Trophoblast cell (in vitro differentiated cells and primary cell): ENCODE results near the gene DYNC2LI1.

ENCODE experiments used
- DNase-seq, 2 donors: peaks; one replicate each; pipeline ENCODE4 v3.0.0-alpha.2; 2016
- H2AFZ ChIP-seq: 2 replicates; pipeline ENCODE4 v1.6.1; 2013; ENCODE audit warnings: low read length, moderate library complexity, mild to moderate bottlenecking; ENCODE audit not compliant: insufficient read depth, poor library complexity
- H2AK5ac ChIP-seq: 2 replicates; pipeline ENCODE4 v1.6.1; 2013; ENCODE audit warnings: mild to moderate bottlenecking, low read length
- H2BK120ac ChIP-seq: 2 replicates; pipeline ENCODE4 v1.6.1; 2013; ENCODE audit warnings: low read length, mild to moderate bottlenecking, moderate library complexity; ENCODE audit not compliant: insufficient read depth, poor library complexity
- H2BK12ac ChIP-seq: 2 replicates; pipeline ENCODE4 v1.6.1; 2013; ENCODE audit warnings: mild to moderate bottlenecking, low read length, moderate library complexity
- H2BK5ac ChIP-seq: 2 replicates; pipeline ENCODE4 v1.6.1; 2013; ENCODE audit warnings: low read length, low read depth, moderate library complexity, mild to moderate bottlenecking; ENCODE audit not compliant: poor library complexity
- H3K14ac ChIP-seq: 2 replicates; pipeline ENCODE4 v1.6.1; 2013; ENCODE audit warnings: mild to moderate bottlenecking, low read length
- H3K18ac ChIP-seq: 2 replicates; pipeline ENCODE4 v1.6.1; 2013; ENCODE audit warnings: mild to moderate bottlenecking, low read length
- H3K23ac ChIP-seq: 2 replicates; pipeline ENCODE4 v1.6.1; 2013; ENCODE audit warnings: low read length
- H3K27ac ChIP-seq: 2 replicates; pipeline ENCODE4 v1.5.1; 2013; ENCODE audit warnings: low read depth, mild to moderate bottlenecking, inconsistent platforms, low read length, moderate library complexity
- H3K27me3 ChIP-seq: 2 replicates; pipeline ENCODE4 v1.6.1; 2013; ENCODE audit warnings: inconsistent platforms, mild to moderate bottlenecking, low read length, moderate library complexity; ENCODE audit not compliant: insufficient read depth
- H3K36me3 ChIP-seq, 2 experiments: 1 replicate in 1 of 2; 2 replicates in 1 of 2; pipeline ENCODE4 v1.6.1; 2013; ENCODE audit warnings: low read length in 2 of 2, mild to moderate bottlenecking in 2 of 2, moderate library complexity in 1 of 2; ENCODE audit not compliant: insufficient read depth in 2 of 2, control insufficient read depth in 1 of 2
- H3K4ac ChIP-seq: 2 replicates; pipeline ENCODE4 v1.6.1; 2013; ENCODE audit warnings: low read depth, mild to moderate bottlenecking, low read length, moderate library complexity
- H3K4me1 ChIP-seq, 2 experiments: 1 replicate in 1 of 2; 2 replicates in 1 of 2; pipeline ENCODE4 v1.6.1; 2013; ENCODE audit warnings: low read length in 2 of 2, mild to moderate bottlenecking in 2 of 2, moderate library complexity in 1 of 2; ENCODE audit not compliant: insufficient read depth in 2 of 2, control insufficient read depth in 1 of 2
- H3K4me2 ChIP-seq: 2 replicates; pipeline ENCODE4 v1.6.1; 2013; ENCODE audit warnings: inconsistent platforms, mild to moderate bottlenecking, low read length, moderate library complexity
- H3K4me3 ChIP-seq: 2 replicates; pipeline ENCODE4 v1.5.1; 2013; ENCODE audit warnings: mild to moderate bottlenecking, low read depth, low read length, inconsistent platforms
- H3K79me1 ChIP-seq: one replicate; pipeline ENCODE4 v1.6.1; 2013; ENCODE audit warnings: low read length
- H3K79me2 ChIP-seq: 2 replicates; pipeline ENCODE4 v1.6.1; 2013; ENCODE audit warnings: low read length, mild to moderate bottlenecking; ENCODE audit not compliant: control insufficient read depth, insufficient read depth, poor library complexity
- H3K9ac ChIP-seq: 2 replicates; pipeline ENCODE4 v1.6.1; 2013; ENCODE audit warnings: mild to moderate bottlenecking, low read length
- H3K9me3 ChIP-seq: 2 replicates; pipeline ENCODE4 v1.6.1; 2013; ENCODE audit warnings: low read depth, mild to moderate bottlenecking, control low read depth, inconsistent platforms, low read length; ENCODE audit not compliant: insufficient read depth
- H4K12ac ChIP-seq: 2 replicates; pipeline ENCODE4 v1.6.1; 2013; ENCODE audit warnings: low read depth, mild to moderate bottlenecking, low read length, moderate library complexity
- H4K8ac ChIP-seq: 2 replicates; pipeline ENCODE4 v1.6.1; 2013; ENCODE audit warnings: low read depth, mild to moderate bottlenecking, low read length, moderate library complexity
- H4K91ac ChIP-seq: one replicate; pipeline ENCODE4 v1.6.1; 2013; ENCODE audit warnings: low read depth, mild to moderate bottlenecking, low read length, moderate library complexity
- WGBS: extraction: QIAGEN DNeasy Blood & Tissue Kit; methylation state at CpG from one replicate; pipeline ENCODE4 v1.1.7; 2013; ENCODE audit warnings: missing lambda C conversion rate; ENCODE audit not compliant: insufficient read length, insufficient coverage; ENCODE audit errors: extremely low coverage; 5-methylcytosine and 5-hydroxymethylcytosine counted together

The DYNC2LI1 gene

GRCh38 chr2:43745457-43745856 is 28.4 kb upstream of the DYNC2LI1 start:
- H3K4me3 ChIP-seq = no peak overlapping the region
- H2BK120ac ChIP-seq = no peak overlapping the region
- no peak overlapping the region for H3K14ac ChIP-seq
- H3K4me1 ChIP-seq = peaks cover 0 to 1% of the 10 kb centered on the region in 2 experiments
- H2BK5ac ChIP-seq = no peak overlapping the region
- H4K8ac ChIP-seq = no peak overlapping the region
- H2BK12ac ChIP-seq = no peak overlapping the region
- H3K27ac ChIP-seq = peak overlapping the region; percentile 25
- no peaks in the 10 kb centered on the region for H3K9me3 ChIP-seq
- no peak overlapping the region for H4K91ac ChIP-seq
- H2AK5ac ChIP-seq = no peak overlapping the region
- no peak overlapping the region for H3K9ac ChIP-seq
- no peak overlapping the region for H4K12ac ChIP-seq
- H3K18ac ChIP-seq = no peak overlapping the region
- no peak overlapping the region for H3K23ac ChIP-seq
- H3K79me2 ChIP-seq = no peaks in the 10 kb centered on the region
- no peaks in the 10 kb centered on the region for H3K27me3 ChIP-seq
- no peak overlapping the region for H3K4ac ChIP-seq
- no peak overlapping the region for H2AFZ ChIP-seq
- peaks cover 2% of the 10 kb centered on the region for H3K79me1 ChIP-seq
- H3K36me3 ChIP-seq = no peaks in the 10 kb centered on the region
- no peak overlapping the region for H3K4me2 ChIP-seq
- no CpG with 5 or more reads among the region's 3 CpGs for WGBS
- peak in 1 of 2 donors; percentile 65 for DNase-seq

GRCh38 chr2:43748333-43748732 is 25.5 kb upstream of the DYNC2LI1 start:
- WGBS = no CpG with 5 or more reads among the region's 5 CpGs
- no peak for DNase-seq
- H2AFZ ChIP-seq = no peak overlapping the region
- no peaks in the 10 kb centered on the region for H3K79me2 ChIP-seq
- H4K91ac ChIP-seq = no peak overlapping the region
- no peak overlapping the region for H3K18ac ChIP-seq
- H3K9me3 ChIP-seq = no peaks in the 10 kb centered on the region
- peaks cover 0 to 1% of the 10 kb centered on the region in 2 experiments for H3K4me1 ChIP-seq
- H3K23ac ChIP-seq = no peak overlapping the region
- no peak overlapping the region for H4K12ac ChIP-seq
- no peak overlapping the region for H2BK12ac ChIP-seq
- no peak overlapping the region for H3K4ac ChIP-seq
- no peak overlapping the region for H3K4me2 ChIP-seq
- no peaks in the 10 kb centered on the region for H3K36me3 ChIP-seq
- H2AK5ac ChIP-seq = no peak overlapping the region
- no peak overlapping the region for H3K27ac ChIP-seq
- no peak overlapping the region for H2BK120ac ChIP-seq
- no peaks in the 10 kb centered on the region for H3K27me3 ChIP-seq
- no peak overlapping the region for H3K9ac ChIP-seq
- H2BK5ac ChIP-seq = no peak overlapping the region
- H3K79me1 ChIP-seq = peaks cover 2% of the 10 kb centered on the region
- no peak overlapping the region for H4K8ac ChIP-seq
- no peak overlapping the region for H3K14ac ChIP-seq
- H3K4me3 ChIP-seq = no peak overlapping the region

- H2BK120ac ChIP-seq = no peak overlapping the region
- no peak overlapping the region for H2AK5ac ChIP-seq
- no peak overlapping the region for H3K23ac ChIP-seq
- no peaks in the 10 kb centered on the region for H3K36me3 ChIP-seq
- no peaks in the 10 kb centered on the region for H3K27me3 ChIP-seq
- WGBS = no CpG with 5 or more reads among the region's 3 CpGs
- peaks cover 0 to 1% of the 10 kb centered on the region in 2 experiments for H3K4me1 ChIP-seq
- H3K4me2 ChIP-seq = no peak overlapping the region
- no peak overlapping the region for H3K18ac ChIP-seq
- no peak overlapping the region for H3K4ac ChIP-seq
- H3K14ac ChIP-seq = no peak overlapping the region
- H3K79me2 ChIP-seq = no peaks in the 10 kb centered on the region
- no peak overlapping the region for H4K12ac ChIP-seq
- H4K91ac ChIP-seq = no peak overlapping the region
- peaks cover 2% of the 10 kb centered on the region for H3K79me1 ChIP-seq
- DNase-seq = no peak
- H3K9me3 ChIP-seq = no peaks in the 10 kb centered on the region
- H4K8ac ChIP-seq = no peak overlapping the region
- no peak overlapping the region for H3K4me3 ChIP-seq
- no peak overlapping the region for H2AFZ ChIP-seq
- H3K27ac ChIP-seq = no peak overlapping the region
- H2BK5ac ChIP-seq = no peak overlapping the region
- no peak overlapping the region for H3K9ac ChIP-seq
- no peak overlapping the region for H2BK12ac ChIP-seq
These were observed 24.3 kb upstream of the DYNC2LI1 start for GRCh38 chr2:43749583-43749982.

GRCh38 chr2:43751476-43751990 is 22.3 kb upstream of the DYNC2LI1 start:
- Histone ChIP-seq H3K18ac (no peak overlapping the region), H4K91ac (no peak overlapping the region), H3K4ac (no peak overlapping the region), H2AFZ (no peak overlapping the region), H3K23ac (no peak overlapping the region), H3K27me3 (no peaks in the 10 kb centered on the region), H2BK5ac (no peak overlapping the region), H3K4me3 (no peak overlapping the region), H2BK120ac (no peak overlapping the region), H3K27ac (no peak overlapping the region), H3K9ac (peak overlapping the region; percentile 46), H3K14ac (no peak overlapping the region), H4K12ac (no peak overlapping the region), H3K4me2 (no peak overlapping the region), H3K79me2 (no peaks in the 10 kb centered on the region), H3K9me3 (no peaks in the 10 kb centered on the region), H2BK12ac (no peak overlapping the region), H3K4me1 (no peaks in the 10 kb centered on the region), H3K79me1 (no peaks in the 10 kb centered on the region), H2AK5ac (no peak overlapping the region), H3K36me3 (no peaks in the 10 kb centered on the region), H4K8ac (no peak overlapping the region)
- DNase-seq = no peak
- no CpG with 5 or more reads among the region's 5 CpGs for WGBS
